Stimulated activated CD8-positive, alpha-beta memory T cell treated with anti-CD3 and anti-CD28 coated beads, Interleukin-15, amount 100 ng/mL, for 4 hours (primary cell): ENCODE data around the gene LGALS14.
"Not testable (repeated sequence)": the region's sequence is repeated elsewhere in the genome, so short reads cannot be mapped to it uniquely, and the experiment has no call there.

Experiments used
- DNase-seq, 2 donors: peaks; one replicate each; pipeline ENCODE4 v3.0.0-alpha.2; 2020; ENCODE audit warnings: low read depth in 2 of 2

Gene LGALS14

GRCh38 chr19:39695759-39696158, 8.5 kb upstream of the LGALS14 start:
- DNase-seq = no peak

- DNase-seq = no peak
Observed at GRCh38 chr19:39696387-39696786, 7.9 kb upstream of the LGALS14 start.

GRCh38 chr19:39698535-39698934, 5.7 kb upstream of the LGALS14 start:
- no peak for DNase-seq

- DNase-seq = no peak
Observed at GRCh38 chr19:39701291-39701690, 3.0 kb upstream of the LGALS14 start.

- DNase-seq = no peak
Observed at GRCh38 chr19:39705578-39706188, 1.4 kb downstream of the LGALS14 start.

- no peak for DNase-seq
Observed at GRCh38 chr19:39708594-39708993, 4.3 kb downstream of the LGALS14 start.

GRCh38 chr19:39709026-39709872, 5.0 kb downstream of the LGALS14 start:
- DNase-seq = no peak

- no peak for DNase-seq
Observed at GRCh38 chr19:39710333-39710890, 6.1 kb downstream of the LGALS14 start.

GRCh38 chr19:39720144-39720543, 15.9 kb downstream of the LGALS14 start:
- not testable (repeated sequence) for DNase-seq

- DNase-seq = no peak
Observed at GRCh38 chr19:39725995-39726394, 21.7 kb downstream of the LGALS14 start.

- no peak for DNase-seq
Observed at GRCh38 chr19:39727070-39727800, 23.0 kb downstream of the LGALS14 start.

- no peak for DNase-seq
Observed at GRCh38 chr19:39728040-39728439, 23.8 kb downstream of the LGALS14 start.

GRCh38 chr19:39729594-39729993, 25.3 kb downstream of the LGALS14 start:
- DNase-seq = no peak

- no peak for DNase-seq
Observed at GRCh38 chr19:39731685-39732084, 27.4 kb downstream of the LGALS14 start.

- DNase-seq = no peak
Observed at GRCh38 chr19:39733841-39734240, 29.6 kb downstream of the LGALS14 start.

GRCh38 chr19:39735688-39736087, 31.4 kb downstream of the LGALS14 start:
- no peak for DNase-seq

GRCh38 chr19:39736088-39736487, 31.8 kb downstream of the LGALS14 start:
- DNase-seq = no peak

- DNase-seq = no peak
Observed at GRCh38 chr19:39737351-39737750, 33.1 kb downstream of the LGALS14 start.

GRCh38 chr19:39737891-39738290, 33.6 kb downstream of the LGALS14 start, which contains the start of gene CLC:
Gene CLC (minus strand): TSS chr19:39738029. CDS start chr19:39737952, 77 bp downstream.
- no peak for DNase-seq

- no peak for DNase-seq
Observed at GRCh38 chr19:39738814-39739213, 34.5 kb downstream of the LGALS14 start.

GRCh38 chr19:39740395-39740794, 36.1 kb downstream of the LGALS14 start:
- DNase-seq = peak in 1 of 2 donors; percentile 8

- DNase-seq = no peak
Observed at GRCh38 chr19:39745643-39746042, 41.4 kb downstream of the LGALS14 start.
